ENCODE results near the gene GRAMD4. TPM values are rescaled to one million over a fixed set of nuclear protein-coding genes. Genes with fewer than 3 reads are reported as not detected.

Gene GRAMD4
- total and polyA plus RNA-seq, 4 experiments from 2014 or later, result 0.73 to 19.6 (median 11.6) TPM

DNA sequence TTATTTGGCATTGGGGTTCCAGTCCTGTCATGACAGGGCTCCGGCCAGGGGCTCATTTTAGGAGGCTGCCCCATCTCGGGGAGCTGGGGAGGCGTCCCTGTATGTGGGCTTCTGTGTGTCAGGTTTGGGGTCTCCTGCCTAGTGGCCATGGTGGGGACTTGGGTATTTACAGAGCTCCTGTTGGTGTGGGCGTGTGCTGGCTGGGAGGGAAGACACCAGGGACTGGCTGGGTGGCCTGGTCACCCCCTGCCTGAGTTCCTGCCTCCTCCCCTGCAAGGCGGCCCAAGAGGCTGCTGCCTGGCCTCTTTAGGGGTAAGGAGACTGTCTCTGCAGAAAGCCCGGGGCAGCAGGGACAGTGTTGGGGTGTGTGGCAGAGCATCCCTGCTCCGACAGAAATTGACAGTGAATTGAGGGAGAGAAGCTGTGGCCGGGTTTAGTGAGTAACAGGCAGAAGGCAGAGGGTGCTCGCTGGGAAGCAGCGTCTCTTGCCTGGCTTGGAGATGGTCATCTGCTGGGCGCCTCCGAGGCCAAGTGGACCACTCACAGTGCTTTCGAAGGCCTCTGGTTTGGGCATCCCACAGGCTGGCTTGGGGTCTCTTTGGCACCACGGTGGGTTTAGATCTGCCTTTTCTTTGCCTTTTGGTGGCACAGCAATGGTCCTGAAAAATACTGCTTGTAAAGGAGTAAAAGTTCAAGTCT is 40.3 kb upstream of the GRAMD4 start:
- no peaks in the 10 kb centered on the region for H3K36me3 ChIP-seq (ENCODE audit: insufficient read depth, low read length)
- Mint-ChIP-seq H3K4me1 (peaks cover 13 to 52% (median 33%) of the 10 kb centered on the region in 4 donors), H3K27me3 (no peaks in the 10 kb centered on the region), H3K36me3 (peaks cover 0 to 6% of the 10 kb centered on the region in 2 donors), H3K27ac (peak overlapping the region in 3 of 7 donors; percentile 37 to 90 (median 41)), H3K4me3 (peak overlapping the region in 4 of 8 donors; percentile 21 to 52 (median 26)), H3K9me3 (no peaks in the 10 kb centered on the region)
- H3K9me3 ChIP-seq (ENCODE audit: control insufficient read depth in 1 of 2, low read length in 2 of 2), result no peaks in the 10 kb centered on the region
- no peak overlapping the region for H3K27ac ChIP-seq (ENCODE audit: low read depth, low read length)
- CTCF ChIA-PET (ENCODE audit: partially characterized antibody), result no interaction called here
- H3K27me3 ChIP-seq (ENCODE audit: insufficient read depth, low read length), result no peaks in the 10 kb centered on the region
- POLR2A ChIA-PET (ENCODE audit: partially characterized antibody), result no interaction called here
- peaks cover 26% of the 10 kb centered on the region for H3K4me1 ChIP-seq (ENCODE audit: insufficient read depth, low read length)
- no peak for DNase-seq
- H3K4me3 ChIP-seq (ENCODE audit: low read length in 2 of 2), result no peak overlapping the region
- intact Hi-C loops (cut with micrococcal nuclease), result loop anchor here (5.0 kb wide), 1 partner anchor 92 kb away; no protein-coding TSS in a partner anchor

DNA sequence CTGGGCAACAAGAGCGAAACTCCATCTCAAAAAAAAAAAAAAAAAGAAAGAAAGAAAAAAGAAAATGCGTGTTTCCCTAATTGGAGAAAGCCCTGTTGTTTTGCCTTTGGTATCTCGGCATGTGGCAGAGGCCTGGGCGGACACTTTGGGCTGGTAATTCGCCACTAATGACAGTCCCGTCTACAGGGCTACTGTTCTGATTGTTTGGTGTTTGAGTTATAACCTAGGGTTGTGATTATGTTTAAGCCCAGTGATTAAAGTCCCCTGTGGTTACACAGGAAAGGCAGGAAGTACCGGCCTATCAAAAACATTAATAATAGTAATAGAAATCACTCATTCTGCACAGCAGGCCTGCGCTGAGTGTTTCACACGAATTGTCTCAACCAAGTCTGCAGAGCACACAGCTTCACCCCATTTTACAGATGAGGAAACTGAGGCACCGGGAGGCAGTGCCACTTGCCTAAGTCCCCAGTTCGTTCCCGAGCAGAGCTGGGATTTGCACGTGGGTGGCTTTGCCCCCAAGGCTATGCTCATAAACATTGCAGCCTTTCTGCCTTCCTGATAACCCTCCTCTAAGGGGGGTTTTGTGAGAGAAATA is 39.1 kb upstream of the GRAMD4 start:
- H3K4me3 Mint-ChIP-seq, result no peak overlapping the region
- Histone ChIP-seq H3K27me3 (ENCODE audit: insufficient read depth, low read length) (no peaks in the 10 kb centered on the region), H3K27ac (ENCODE audit: low read depth, low read length) (no peak overlapping the region), H3K36me3 (ENCODE audit: insufficient read depth, low read length) (no peaks in the 10 kb centered on the region), H3K4me3 (ENCODE audit: low read length in 2 of 2) (no peak overlapping the region), H3K9me3 (ENCODE audit: control insufficient read depth in 1 of 2, low read length in 2 of 2) (no peaks in the 10 kb centered on the region), H3K4me1 (ENCODE audit: insufficient read depth, low read length) (peaks cover 18% of the 10 kb centered on the region)
- peaks cover 7 to 40% (median 23%) of the 10 kb centered on the region in 4 donors for H3K4me1 Mint-ChIP-seq
- H3K9me3 Mint-ChIP-seq, result no peaks in the 10 kb centered on the region
- H3K27me3 Mint-ChIP-seq, result no peaks in the 10 kb centered on the region
- H3K36me3 Mint-ChIP-seq, result peaks cover 0 to 3% of the 10 kb centered on the region in 2 donors
- intact Hi-C loops (cut with micrococcal nuclease), result no loop called here
- DNase-seq, result no peak
- peak overlapping the region in 1 of 7 donors; percentile 62 for H3K27ac Mint-ChIP-seq
- ChIA-PET POLR2A (ENCODE audit: partially characterized antibody) (no interaction called here), CTCF (ENCODE audit: partially characterized antibody) (no interaction called here)

DNA sequence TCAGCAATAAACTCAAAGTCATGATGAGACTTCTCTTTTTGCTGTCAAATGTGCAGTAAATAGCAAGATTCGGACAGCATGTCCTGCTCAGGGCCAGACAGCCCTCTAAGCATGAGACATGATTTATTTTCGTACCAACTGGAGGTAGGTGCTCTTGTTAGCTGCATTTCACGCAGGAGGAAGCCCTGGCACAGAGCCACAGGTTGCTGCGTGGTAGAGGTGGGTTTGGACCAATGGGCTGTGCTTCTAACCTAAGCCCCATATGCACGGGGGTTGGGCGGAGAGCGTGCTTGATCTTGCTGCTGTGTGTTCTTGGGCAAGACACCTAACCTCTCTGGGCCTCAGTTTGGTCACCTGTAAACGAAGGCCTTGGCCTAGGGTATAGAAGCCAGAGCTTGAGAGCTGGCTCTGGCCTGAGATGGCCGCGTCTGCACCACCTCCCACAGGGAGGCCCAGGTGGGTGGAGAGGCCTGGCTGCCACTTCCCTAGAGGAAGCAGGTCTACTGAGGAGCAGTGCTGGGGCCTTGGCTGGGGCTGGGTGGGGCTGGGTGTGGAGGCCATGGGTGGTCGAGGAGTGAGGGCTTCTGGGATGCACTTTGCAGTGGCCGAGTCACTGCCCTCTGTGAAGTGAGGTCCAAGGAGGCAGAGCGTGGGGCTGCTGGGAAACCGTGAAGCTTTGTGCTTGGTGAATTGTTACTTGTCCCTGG is 38.5 kb upstream of the GRAMD4 start:
- Mint-ChIP-seq H3K4me1 (peaks cover 5 to 39% (median 20%) of the 10 kb centered on the region in 4 donors), H3K36me3 (peaks cover 0 to 2% of the 10 kb centered on the region in 2 donors), H3K27ac (peak overlapping the region in 2 of 7 donors; percentile 36 to 62), H3K9me3 (no peaks in the 10 kb centered on the region), H3K27me3 (no peaks in the 10 kb centered on the region), H3K4me3 (no peak overlapping the region)
- intact Hi-C loops (cut with micrococcal nuclease), result no loop called here
- CTCF ChIA-PET (ENCODE audit: partially characterized antibody), result no interaction called here
- Histone ChIP-seq H3K4me1 (ENCODE audit: insufficient read depth, low read length) (peaks cover 16% of the 10 kb centered on the region), H3K27me3 (ENCODE audit: insufficient read depth, low read length) (no peaks in the 10 kb centered on the region), H3K9me3 (ENCODE audit: control insufficient read depth in 1 of 2, low read length in 2 of 2) (no peaks in the 10 kb centered on the region), H3K27ac (ENCODE audit: low read depth, low read length) (no peak overlapping the region), H3K4me3 (ENCODE audit: low read length in 2 of 2) (no peak overlapping the region), H3K36me3 (ENCODE audit: insufficient read depth, low read length) (no peaks in the 10 kb centered on the region)
- POLR2A ChIA-PET (ENCODE audit: partially characterized antibody), result no interaction called here
- DNase-seq, result no peak

DNA sequence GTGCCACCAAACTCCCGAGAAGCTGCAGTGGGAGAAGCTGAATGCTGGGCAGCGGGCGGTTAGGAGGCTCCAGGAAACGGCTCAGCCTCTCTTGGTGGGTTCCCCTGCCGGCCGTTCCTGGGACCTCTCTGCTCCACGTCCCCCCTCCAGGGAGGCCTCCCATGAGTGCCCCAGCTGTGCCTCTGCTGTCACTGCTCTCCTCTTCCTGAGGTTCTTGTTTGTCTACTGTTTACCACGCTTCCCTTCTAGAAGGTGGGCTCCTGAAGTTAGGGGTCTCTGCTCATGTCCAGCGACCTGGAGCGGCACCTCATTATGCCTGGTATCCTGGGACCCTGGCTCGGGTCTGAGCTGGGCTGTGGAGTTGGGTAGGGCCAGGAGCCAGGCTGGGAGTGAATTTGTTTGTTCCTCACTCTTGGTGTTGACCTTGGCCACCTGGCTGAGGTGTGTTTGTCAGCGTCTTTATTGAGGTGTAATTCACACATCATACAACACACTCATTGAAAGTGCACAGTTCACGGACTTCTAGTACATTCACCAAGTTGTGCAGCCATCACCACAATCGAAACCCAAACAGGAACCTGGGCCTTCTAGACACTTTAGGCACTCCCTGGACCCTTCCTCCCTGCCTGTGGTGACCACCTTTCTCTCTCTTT is 37.8 kb upstream of the GRAMD4 start:
- no peak overlapping the region for H3K4me3 ChIP-seq (ENCODE audit: low read length in 2 of 2)
- H3K9me3 ChIP-seq (ENCODE audit: control insufficient read depth in 1 of 2, low read length in 2 of 2), result no peaks in the 10 kb centered on the region
- H3K27ac ChIP-seq (ENCODE audit: low read depth, low read length), result no peak overlapping the region
- Mint-ChIP-seq H3K36me3 (peaks cover 0 to 2% of the 10 kb centered on the region in 2 donors), H3K4me3 (no peak overlapping the region), H3K27me3 (no peaks in the 10 kb centered on the region), H3K9me3 (no peaks in the 10 kb centered on the region), H3K4me1 (peaks cover 8 to 46% (median 27%) of the 10 kb centered on the region in 4 donors), H3K27ac (peak overlapping the region in 1 of 7 donors; percentile 62)
- H3K36me3 ChIP-seq (ENCODE audit: insufficient read depth, low read length), result no peaks in the 10 kb centered on the region
- ChIA-PET CTCF (ENCODE audit: partially characterized antibody) (no interaction called here), POLR2A (ENCODE audit: partially characterized antibody) (no interaction called here)
- peaks cover 23% of the 10 kb centered on the region for H3K4me1 ChIP-seq (ENCODE audit: insufficient read depth, low read length)
- no peak for DNase-seq
- no peaks in the 10 kb centered on the region for H3K27me3 ChIP-seq (ENCODE audit: insufficient read depth, low read length)
- intact Hi-C loops (cut with micrococcal nuclease), result no loop called here

DNA sequence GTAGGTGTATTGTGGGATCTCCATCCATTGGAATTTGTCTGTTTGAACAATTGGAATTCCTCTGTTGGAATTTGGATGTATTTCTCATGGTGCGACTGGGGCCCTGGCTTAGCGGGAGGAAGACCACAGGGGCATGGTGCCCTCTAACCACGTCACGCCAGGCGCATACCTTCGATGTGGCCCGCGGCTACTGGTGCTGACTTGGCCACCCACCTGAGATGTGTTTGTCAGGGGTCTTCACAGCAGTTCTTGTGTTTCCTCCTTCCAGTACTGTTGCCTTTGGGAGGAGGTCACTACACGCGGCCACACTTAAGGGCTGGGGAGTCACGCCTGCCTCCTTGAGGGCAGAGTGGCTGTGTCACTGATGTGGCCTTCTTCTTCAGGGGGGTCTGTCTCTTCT is 36.6 kb upstream of the GRAMD4 start:
- Histone ChIP-seq H3K27ac (ENCODE audit: low read depth, low read length) (no peak overlapping the region), H3K4me3 (ENCODE audit: low read length in 2 of 2) (no peak overlapping the region), H3K4me1 (ENCODE audit: insufficient read depth, low read length) (peaks cover 23% of the 10 kb centered on the region), H3K27me3 (ENCODE audit: insufficient read depth, low read length) (no peaks in the 10 kb centered on the region), H3K9me3 (ENCODE audit: control insufficient read depth in 1 of 2, low read length in 2 of 2) (no peaks in the 10 kb centered on the region), H3K36me3 (ENCODE audit: insufficient read depth, low read length) (no peaks in the 10 kb centered on the region)
- no peak overlapping the region for H3K27ac Mint-ChIP-seq
- H3K4me1 Mint-ChIP-seq, result peaks cover 10 to 39% (median 27%) of the 10 kb centered on the region in 4 donors
- ChIA-PET CTCF (ENCODE audit: partially characterized antibody) (no interaction called here), POLR2A (ENCODE audit: partially characterized antibody) (no interaction called here)
- intact Hi-C loops (cut with micrococcal nuclease), result no loop called here
- no peaks in the 10 kb centered on the region for H3K36me3 Mint-ChIP-seq
- no peak overlapping the region for H3K4me3 Mint-ChIP-seq
- H3K9me3 Mint-ChIP-seq, result no peaks in the 10 kb centered on the region
- DNase-seq, result no peak
- H3K27me3 Mint-ChIP-seq, result no peaks in the 10 kb centered on the region

DNA sequence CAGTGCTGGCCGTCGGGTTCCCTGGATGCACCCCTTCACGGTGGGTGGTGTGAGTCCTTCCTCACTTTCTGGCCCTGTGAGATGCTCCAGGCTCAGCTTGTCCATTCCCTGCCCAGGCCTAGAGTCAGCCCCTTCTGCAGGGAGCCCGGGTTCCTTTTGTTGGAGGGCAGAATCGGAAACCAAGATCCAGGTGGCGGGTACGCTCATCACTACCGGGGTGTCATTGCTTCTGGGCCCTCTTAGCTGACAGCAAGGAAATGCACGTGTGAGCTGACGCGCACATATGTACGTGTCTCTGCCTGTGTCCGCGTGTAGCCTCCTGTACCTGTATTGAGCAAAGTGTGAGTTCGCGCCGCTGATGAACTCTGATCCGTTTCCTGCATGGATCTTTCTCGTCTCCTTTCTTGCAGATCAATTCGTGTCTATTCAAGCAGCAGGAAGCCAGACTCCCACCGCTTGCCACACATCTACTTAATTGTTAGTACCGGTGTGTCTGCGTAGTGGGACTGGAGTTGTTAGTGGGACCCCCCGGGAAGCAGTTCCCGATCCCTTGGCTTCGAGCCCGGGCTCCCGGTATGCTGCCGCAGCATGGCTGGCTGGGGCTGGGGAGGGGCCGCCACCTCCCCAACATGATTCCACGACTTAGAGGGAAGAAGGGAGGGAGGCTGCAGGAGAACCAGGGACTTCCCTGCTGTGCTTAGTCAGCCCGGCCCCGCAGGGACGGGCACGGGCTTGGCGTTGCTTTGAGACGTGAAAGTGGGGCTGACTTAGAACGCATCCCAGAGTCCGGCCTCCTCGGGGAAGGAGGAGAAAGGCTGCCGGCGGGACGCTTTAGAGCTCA is 35.9 kb upstream of the GRAMD4 start:
- no peaks in the 10 kb centered on the region for H3K27me3 ChIP-seq (ENCODE audit: insufficient read depth, low read length)
- intact Hi-C loops (cut with micrococcal nuclease), result no loop called here
- no peak for DNase-seq
- Mint-ChIP-seq H3K9me3 (no peaks in the 10 kb centered on the region), H3K27me3 (no peaks in the 10 kb centered on the region), H3K36me3 (no peaks in the 10 kb centered on the region), H3K4me3 (no peak overlapping the region), H3K27ac (peak overlapping the region in 1 of 7 donors; percentile 35), H3K4me1 (peaks cover 7 to 32% (median 21%) of the 10 kb centered on the region in 4 donors)
- peaks cover 20% of the 10 kb centered on the region for H3K4me1 ChIP-seq (ENCODE audit: insufficient read depth, low read length)
- no peaks in the 10 kb centered on the region for H3K9me3 ChIP-seq (ENCODE audit: control insufficient read depth in 1 of 2, low read length in 2 of 2)
- CTCF ChIA-PET (ENCODE audit: partially characterized antibody), result no interaction called here
- H3K4me3 ChIP-seq (ENCODE audit: low read length in 2 of 2), result no peak overlapping the region
- H3K27ac ChIP-seq (ENCODE audit: low read depth, low read length), result no peak overlapping the region
- no peaks in the 10 kb centered on the region for H3K36me3 ChIP-seq (ENCODE audit: insufficient read depth, low read length)
- POLR2A ChIA-PET (ENCODE audit: partially characterized antibody), result no interaction called here

Measured in CD4-positive, alpha-beta memory T cell (primary cell).